ENCODE data around the gene DCXR.

- no peak for TF ChIP-seq POLR2AphosphoS5 (IDR thresholded peaks at IDR 0.05)
- no peak for TF ChIP-seq CTCF (IDR thresholded peaks at IDR 0.05)
- no peak for TF ChIP-seq POLR2A (IDR thresholded peaks at IDR 0.05)
Observed at GRCh38 chr17:82049521-82049971, 12.0 kb upstream of the DCXR start.

All from transverse colon (tissue), 4 donors.